Activated T-cell treated with anti-CD3 and anti-CD28 coated beads for 48 hours (primary cell): Measurements from ENCODE around the gene COX14.
A peak's percentile ranks its signal among the peaks of the same experiment; 100 is the strongest.

Source experiments
- DNase-seq: peaks from one replicate; pipeline ENCODE4 v3.0.0-alpha.2; 2020; ENCODE audit warnings: low read depth

COX14 gene

DNA sequence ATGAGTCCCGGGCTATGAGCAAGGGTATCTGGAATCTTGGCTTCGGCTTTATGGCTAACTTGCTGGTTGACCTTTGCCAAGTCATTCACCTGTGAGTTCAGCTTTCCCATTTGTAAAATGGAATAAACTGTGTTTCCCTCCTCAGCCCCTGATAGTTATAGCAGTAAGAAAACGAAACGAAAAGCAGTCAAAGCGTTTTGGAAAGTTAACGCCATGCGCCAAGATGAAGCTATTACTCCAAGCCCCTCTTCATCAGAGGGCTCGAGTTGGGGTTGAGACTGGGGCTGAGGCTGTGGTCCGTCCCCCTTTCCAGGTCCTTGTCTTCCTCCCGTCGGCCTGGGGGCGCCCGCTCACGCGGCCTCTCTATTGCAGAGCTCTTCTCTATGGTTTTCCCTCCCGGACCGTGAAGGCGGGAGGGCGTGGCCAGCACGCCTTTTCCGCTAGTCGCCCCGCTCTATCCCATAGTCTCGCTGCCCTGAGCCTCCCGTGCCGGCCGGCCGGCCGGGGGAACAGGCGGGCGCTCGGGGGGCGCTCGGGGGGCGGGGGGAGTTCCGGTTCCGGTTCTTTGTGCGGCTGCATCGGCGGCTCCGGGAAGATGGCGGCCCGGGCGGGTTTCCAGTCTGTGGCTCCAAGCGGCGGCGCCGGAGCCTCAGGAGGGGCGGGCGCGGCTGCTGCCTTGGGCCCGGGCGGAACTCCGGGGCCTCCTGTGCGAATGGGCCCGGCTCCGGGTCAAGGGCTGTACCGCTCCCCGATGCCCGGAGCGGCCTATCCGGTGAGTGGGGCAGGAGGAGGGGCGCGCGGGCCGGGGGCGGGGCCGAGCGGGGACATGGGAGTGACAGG is 27.0 kb upstream of the COX14 start, which contains the start of gene SMARCD1:
Gene SMARCD1 (plus strand): TSS at position 568 of the 840 bp plus-strand sequence. CDS start 28 bp downstream, at position 596.
- peak; percentile 86 for DNase-seq

DNA sequence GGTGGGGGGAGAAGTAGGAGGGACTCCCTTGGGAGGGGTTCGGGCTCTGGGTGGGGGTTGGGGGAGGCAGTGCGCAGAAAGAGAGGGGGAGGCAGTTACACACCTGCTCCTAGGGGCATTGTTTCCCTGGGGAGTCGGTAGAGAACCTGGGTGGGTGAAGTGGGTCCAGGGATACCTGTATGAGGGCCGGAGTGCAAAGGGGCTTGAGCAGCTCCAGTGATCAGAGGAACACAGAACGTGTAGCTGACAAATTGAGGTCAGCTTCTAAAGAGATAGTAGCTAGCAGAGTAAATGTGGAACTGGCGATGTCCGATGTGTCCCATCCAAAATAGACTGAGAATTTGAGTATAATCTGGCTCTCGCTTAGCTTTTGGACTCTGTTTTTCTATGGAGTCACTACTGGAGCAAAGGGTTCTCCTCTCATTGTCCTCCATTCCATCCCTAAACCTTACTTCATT is 26.4 kb upstream of the COX14 start:
- DNase-seq, result no peak

- no peak for DNase-seq
Observed at GRCh38 chr12:50086148-50086547, 25.9 kb upstream of the COX14 start.

DNA sequence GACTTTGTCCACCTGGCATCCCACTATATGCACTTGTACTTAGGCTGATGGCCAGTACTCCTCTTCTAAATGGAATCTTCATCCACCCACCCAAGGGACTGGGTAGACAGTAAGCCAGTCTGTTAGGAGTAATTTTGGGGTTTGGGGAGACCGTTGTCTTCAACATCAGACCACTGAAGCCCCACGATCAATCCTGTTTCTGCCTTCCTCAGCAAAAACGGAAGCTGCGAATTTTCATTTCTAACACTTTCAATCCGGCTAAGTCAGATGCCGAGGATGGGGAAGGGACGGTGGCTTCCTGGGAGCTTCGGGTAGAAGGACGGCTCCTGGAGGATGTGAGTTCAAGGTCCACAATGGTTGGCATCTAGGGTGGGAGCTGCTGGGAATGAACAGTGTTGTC is 24.9 kb upstream of the COX14 start:
- DNase-seq, result no peak

DNA sequence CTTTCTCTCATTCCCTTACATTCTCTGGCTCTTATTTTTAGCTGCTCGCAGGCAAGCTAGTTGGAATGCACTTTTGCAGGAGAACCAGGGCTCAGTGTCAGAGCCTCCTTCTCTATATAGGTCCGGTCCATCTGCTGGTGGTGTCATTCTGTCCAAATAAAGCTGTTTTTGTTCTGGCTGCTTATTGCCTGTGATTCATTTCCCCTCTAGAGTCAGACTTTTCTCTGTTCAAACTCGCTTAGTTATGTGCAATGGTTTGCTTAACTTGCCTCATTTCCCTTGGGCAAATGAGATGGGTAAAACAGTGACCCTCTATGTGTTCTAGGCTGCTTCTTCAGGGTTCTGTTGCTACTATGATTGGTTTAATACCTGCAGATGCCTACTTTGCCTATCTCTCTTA is 24.0 kb upstream of the COX14 start:
- no peak for DNase-seq

GRCh38 chr12:50088577-50089335 is 23.3 kb upstream of the COX14 start:
- no peak for DNase-seq

DNA sequence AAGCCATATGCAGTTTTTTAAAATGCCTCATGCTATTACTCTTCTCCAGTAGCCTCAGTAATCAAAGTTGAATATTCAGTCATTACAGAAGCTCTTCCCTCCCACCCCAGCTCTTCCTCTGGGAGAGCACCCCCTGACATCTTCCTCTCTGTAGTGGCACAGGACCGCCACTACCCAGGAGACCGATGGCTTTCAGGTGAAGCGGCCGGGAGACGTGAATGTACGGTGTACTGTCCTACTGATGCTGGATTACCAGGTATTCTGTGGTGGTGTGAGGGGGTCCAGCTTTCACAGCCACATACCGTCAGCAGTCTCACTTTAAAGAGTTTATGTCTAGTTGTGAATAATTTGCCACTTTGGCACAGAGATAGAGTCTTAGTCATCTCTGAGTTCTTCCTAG is 22.3 kb upstream of the COX14 start:
- no peak for DNase-seq

DNA sequence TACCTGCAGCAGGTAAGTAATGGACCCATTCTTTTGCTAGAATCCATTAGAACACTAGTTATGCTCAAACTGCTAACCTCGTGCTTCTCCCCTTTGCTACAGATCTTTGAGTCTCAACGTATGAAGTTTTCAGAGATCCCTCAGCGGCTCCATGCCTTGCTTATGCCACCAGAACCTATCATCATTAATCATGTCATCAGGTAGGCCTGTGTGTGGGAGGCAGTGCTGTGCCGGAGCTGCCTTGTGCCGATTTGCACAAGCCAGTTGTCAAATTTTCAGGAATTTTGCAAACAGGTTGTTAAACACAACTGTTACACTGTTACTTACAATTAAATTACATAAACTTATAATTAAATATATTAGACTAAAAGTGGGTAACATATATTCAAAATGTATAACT is 21.6 kb upstream of the COX14 start:
- DNase-seq, result no peak

DNA sequence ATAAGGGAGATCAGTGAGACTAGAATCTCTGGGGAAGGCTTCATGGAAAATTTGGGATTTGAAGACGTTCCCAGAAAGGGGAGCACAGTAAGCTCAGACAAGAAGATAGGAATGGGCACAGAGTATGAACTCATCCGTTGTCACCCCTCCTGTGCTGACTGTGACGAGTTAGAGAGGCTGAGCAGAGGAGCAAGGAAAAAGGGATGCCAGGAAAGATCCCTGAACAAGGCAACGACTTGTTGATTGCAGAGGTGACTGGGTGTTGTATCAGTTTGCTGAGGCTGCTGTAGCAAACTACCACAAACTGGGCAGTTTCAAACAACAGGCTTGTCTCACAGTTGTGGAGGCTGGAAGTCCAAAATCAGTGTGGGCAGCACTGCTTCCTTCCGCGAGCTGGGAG is 14.1 kb upstream of the COX14 start:
- no peak for DNase-seq

DNA sequence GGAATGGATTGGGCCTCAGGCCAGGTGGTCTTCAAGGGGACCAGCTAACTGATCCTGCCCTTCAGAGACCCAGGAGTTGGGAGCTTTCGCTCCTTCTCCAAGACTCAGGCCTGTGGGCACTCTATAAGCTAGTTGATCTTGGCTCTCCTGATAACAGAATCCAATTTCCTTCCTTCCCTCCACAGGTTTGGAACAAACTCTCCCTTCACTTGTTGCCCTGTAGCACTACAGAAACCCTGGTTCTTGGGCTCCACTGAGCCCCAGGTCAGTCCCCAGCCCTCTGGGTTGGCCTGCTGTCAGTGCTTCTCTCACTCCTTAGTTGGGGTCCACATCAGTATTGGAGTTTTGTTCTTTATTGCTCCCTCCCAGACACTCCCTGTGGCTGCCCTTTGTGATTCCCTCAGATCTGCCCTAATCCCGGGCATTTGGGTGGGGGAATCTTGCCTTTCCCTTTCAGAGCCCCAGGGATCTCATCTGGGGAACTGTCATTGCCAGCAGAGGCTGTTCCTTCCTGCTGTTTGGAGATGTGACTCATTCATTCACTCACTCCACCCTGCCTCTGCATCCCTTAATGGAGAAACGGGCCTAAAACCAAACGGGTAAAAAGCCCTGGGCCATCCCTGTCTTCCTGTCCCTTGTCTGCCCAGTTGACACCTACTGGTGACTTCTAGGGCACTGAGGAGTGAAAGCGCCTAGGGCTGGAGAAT is 12.6 kb upstream of the COX14 start:
- DNase-seq, result no peak

GRCh38 chr12:50100561-50100960 is 11.5 kb upstream of the COX14 start:
- DNase-seq, result no peak

- DNase-seq, result no peak
Observed at GRCh38 chr12:50101663-50102062, 10.4 kb upstream of the COX14 start.

DNA sequence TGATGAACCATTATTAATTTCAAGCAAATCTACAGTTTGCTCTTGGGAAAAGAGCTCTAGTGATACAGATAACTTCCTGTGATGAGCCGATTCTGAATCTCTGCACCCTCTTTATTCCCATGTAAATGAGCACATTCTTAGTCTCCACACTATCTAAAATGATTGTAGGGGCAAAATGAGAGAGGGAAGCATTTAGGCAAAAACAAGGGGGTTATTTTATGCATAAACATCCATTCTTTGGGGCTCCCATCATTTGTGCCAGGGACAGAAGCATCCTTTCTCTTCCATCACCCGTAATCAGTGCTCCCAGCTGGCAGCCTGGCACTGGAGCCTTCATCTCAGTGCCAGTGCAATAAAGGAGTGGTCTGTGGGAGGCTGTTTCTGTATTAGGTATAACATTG is 9.9 kb upstream of the COX14 start:
- DNase-seq, result no peak

DNA sequence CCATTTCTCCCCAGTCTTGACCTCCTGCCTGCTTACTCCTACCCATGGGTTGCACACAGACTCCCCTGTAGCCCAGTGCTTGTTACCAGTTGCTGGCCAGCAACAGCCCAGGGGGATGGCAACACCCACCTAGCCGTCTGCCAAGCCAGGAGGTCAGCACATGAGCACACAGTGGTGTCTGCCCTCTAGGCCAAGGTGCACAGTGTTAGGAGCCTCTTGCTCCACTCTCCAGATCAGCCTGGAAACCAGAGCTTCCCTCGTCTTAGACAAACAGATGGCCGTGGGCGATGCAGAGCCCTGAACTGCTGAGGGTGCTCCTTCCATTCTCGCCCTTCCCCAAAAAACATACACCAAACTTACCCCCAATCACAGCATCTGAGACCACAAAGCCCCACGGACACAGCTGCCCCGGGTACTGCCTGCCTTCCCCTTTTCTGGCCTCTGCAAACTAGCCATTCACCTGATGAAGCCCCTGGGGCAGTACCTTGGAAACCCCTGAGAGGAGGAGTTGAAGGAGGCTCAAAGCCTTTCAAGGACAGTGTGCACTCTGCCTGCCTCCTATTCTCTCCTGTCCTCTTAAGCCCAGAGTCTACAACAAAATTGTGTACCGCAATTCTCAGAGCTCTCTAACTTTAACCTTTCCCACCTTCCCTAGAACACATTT is 9.3 kb upstream of the COX14 start:
- no peak for DNase-seq

DNA sequence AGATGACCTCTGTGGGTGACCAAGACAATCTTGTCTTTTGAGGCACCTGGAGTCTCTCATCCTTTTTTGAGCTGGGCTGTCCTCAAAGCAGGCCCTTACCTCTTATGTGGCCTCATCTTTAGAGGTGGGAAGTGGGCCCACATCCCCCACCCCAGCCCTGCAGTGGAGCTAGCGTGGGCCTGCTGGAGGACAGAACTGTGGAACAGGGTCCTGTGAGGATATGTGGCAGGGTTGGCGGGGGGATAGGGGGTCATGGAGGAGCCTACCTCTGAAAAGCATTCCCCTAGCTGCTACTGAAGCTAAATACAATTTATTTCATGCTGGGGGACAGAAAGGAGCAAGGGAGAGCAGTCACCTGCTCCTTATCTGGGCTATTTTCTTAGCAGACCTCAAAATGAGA is 8.7 kb upstream of the COX14 start:
- DNase-seq, result no peak

DNA sequence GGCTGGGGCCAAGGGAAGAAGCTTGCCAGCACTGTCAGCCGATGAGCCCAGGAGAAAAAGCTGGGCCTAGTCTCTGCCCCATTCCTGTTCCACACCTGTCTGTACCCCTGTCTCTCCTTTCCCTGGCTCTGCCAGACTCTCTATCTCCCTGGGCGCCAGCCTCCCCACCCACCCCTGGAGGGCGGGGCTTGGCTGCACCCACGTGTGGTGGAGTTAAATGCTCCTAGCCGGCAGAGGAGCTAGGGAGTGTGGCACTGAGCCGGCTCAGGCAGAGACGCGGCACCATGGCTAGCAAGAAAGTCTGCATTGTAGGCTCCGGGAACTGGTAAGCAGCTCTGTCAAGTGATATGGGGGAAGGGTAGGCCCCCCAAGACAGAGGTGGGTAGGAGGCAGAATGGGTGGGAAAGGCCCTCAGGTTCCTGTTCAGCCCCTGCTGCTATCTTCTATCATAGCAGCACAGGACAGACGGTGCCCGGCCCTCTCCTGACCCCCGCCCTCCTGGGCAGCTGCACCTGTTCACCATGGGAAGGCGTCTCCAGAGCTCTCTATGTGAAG is 8.2 kb upstream of the COX14 start, which contains the start of gene GPD1:
Gene GPD1 (plus strand): TSS at position 242 of the 555 bp plus-strand sequence. CDS start 43 bp downstream, at position 285.
- DNase-seq, result no peak

GRCh38 chr12:50104417-50105366 is 7.3 kb upstream of the COX14 start:
- no peak for DNase-seq

DNA sequence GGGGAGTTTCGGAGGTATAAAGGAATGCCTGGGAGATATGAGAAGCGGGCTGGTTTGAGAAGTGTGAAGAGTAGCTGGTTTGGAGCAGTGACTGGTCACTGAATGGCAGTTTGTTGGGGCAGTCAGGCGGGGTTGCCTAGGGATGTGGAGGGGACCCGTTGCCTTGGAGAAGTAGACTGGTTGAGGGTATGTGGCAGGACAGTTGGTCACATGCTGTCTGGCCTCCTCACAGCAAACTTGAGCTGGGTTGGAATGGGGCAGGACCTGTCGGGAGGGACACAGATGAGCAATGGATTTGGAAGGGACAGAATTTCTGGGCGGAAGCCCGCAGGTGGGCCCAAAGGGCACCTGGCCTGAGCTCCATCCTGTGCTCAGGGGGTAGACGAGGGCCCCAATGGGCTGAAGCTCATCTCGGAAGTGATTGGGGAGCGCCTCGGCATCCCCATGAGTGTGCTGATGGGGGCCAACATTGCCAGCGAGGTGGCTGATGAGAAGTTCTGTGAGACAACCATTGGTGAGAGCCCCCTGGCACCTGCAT is 6.1 kb upstream of the COX14 start:
- DNase-seq, result no peak

DNA sequence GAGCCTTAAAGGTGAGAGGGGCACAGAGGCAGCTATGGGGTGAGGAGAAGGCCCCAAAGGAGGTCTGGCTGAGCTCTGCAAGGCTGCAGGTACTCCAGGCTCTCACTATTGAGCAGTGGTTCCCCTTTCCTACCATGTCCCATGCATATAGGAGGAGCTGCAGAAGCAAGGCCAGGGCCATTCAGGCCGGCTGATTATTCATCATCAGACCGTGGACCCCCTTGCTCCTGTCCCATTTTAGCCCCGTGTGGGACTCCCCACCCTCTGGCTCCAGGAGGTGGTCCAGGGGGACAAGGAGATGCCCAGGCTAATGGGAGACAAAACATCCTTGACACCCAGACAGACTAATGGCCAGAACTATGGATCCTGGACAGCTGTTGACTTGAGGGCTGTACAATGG is 5.1 kb upstream of the COX14 start:
- DNase-seq, result no peak
